Right hindlimb (tissue), 1 donor: Measurements from ENCODE around the gene RPF1.
"Not testable (repeated sequence)": the region's sequence is repeated elsewhere in the genome, so short reads cannot be mapped to it uniquely, and the experiment has no call there.

Experiments used
- DNase-seq: peaks from one replicate; pipeline ENCODE4 v3.0.0-alpha.2; 2018

The RPF1 gene

DNA sequence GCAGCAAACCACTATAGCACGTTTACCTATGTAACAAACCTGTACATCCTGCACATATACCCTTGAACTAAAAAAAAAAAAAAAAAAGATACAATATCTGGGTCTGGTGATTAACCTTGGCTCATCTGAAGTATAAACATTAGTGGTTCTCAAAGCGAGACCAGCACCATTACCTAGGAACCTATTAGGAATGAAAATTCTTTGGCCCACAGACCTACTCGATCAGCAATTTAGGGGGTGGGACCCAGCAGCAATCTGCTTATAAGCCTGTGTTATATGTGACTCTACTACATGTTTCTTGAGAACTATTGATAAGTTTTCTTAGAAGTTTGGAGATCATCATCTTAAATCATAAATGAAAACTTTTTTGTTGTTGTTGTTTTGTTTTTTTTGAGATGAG lies 17.4 kb downstream of the RPF1 start:
- DNase-seq: no peak

GRCh38 chr1:84497631-84498275 lies 18.7 kb downstream of the RPF1 start:
- DNase-seq: no peak

GRCh38 chr1:84502927-84503326 lies 23.9 kb downstream of the RPF1 start:
- DNase-seq: no peak

DNA sequence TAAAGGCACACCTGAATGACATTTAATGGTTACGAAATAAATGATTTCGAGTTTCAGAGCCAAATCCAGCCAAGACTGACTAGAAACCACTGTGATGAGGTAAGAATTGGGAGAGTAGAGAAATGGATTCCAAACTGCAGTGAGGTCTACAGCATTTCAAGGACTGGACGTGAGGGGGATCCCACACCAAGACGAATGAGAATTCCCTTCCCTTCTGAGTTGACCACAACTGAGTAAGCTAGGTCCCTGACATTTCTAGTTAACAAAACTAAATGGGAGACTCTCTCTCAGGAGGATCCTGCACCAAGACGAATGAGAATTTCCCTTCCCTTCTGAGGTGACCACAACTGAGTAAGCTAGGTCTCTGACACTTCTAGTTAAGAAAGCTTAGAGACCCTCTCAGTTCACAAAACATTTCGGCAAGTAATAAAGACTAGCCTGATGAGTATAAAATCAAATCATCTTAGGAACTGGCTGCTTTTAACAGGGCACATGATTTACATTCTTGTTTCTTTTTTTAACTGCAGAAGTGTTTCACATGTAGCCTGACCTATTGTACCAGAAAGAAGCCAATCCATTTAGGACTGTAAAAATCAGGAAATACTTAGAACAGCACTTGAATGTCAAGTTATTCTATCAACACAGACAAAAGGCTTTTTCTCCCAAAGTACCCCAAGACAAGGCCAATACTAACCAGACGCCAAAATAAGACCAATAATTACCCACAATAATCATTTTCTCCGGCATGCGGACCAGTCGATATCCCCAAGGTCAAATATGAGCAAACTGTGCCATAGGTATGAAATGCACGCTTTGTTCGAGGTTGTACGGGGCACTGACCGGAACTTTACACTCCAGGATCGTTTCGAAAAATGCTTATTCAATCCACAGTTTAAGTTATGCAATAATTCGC lies 25.8 kb downstream of the RPF1 start:
- peak; percentile 16 for DNase-seq

DNA sequence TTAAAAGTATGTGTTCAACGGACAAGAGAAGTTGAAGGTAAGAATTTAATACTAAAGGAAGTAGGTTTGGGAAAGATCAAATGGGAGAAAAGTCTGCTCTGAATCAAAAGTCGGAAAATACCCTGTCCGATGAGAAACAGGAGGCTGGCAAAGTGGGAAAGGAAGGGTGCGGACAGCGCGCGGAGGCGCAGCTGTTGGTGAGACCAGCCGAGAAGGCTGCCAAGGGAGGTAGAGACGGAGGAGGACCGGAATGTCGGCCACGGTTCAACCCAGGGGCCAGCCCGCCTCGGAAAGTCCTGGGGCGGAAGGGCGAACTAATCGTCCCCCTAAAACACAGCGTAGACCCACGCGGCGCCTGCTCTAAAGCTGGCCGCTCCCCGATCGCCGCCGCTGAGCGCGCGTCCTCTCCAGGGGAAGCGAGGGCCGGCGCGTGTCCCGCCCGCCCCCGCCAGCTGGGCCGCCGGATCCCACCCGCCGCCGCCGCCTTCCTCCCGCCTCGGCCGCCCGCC lies 26.5 kb downstream of the RPF1 start:
- DNase-seq: no peak

DNA sequence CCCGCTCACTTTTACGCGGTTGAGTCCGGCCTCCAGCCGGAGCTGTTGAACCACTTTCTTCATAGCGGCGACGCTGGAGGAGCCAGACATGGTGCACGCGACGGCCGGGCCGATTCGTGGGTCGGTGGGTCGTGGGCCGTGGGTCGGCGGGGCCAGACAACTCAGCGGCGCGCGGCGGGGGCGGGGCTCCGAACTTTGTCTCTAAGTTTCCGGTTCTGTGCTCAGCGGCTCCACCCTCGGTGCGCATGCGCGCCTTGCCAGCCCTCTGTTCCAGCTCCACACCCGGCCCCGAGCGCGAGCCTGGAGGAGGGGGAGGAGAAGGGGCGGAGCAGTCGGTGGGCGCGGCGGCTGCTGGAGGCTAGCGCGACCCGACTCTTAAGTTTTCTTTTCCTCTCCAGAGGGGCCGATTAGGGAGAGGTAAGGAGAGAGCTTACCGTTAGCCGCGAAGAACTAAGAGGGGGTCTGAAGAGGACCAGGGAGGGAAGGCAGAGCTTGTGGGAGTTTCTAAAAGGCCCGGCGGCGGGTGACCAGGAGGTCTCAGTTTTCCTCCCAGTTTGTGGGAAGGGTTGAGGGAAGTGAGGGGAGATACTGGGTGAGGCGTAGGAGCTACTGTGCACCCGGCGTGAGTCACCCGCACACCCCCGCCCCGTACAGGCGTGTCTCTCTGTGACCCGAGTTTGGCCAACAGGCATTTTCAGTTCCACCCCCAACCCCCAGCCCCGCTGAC lies 27.1 kb downstream of the RPF1 start, which contains the start of the genes GNG5 and SPATA1:
Gene GNG5, minus strand, starts transcription at position 580 of the 727 bp plus-strand sequence. Its CDS starts 490 bp downstream, at position 90.
Gene SPATA1, plus strand, starts transcription at position 385 of the 727 bp plus-strand sequence. CDS start 9,974 bp downstream, outside the sequence.
- DNase-seq: peak; percentile 99

DNA sequence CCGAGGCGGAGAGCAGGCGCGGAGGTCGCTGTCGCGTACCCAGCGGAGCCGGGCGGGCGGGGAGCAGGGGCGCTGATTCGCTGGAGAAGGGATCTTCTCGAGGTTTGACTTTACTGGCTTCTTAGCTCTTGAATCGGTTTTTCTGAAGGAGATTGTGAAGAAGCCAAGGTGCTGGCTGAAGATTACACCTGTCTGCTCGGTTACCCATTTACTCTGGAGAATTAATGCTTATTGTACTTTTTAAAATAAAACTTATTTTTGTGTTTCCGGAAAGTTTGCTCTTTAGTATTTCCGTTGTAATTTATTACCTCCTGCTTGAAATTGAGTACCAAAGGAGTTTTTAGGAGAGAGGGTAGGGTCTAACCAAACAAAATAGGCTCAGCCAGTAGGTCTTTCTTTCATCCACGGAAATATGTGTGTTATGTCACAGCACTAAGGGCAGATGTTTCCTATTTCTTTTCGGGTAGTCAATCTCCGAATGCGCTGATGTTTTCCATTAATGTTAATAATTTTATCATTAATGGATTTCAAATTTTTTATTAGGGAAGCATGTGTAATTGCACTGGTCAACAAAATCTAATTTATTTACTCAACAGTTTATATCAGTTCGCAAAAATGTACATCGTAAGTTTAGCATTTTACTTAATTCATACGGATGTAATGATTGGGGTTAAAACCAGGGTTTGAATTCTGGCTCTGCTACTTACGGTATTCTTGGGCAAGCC lies 27.8 kb downstream of the RPF1 start:
- no peak for DNase-seq

DNA sequence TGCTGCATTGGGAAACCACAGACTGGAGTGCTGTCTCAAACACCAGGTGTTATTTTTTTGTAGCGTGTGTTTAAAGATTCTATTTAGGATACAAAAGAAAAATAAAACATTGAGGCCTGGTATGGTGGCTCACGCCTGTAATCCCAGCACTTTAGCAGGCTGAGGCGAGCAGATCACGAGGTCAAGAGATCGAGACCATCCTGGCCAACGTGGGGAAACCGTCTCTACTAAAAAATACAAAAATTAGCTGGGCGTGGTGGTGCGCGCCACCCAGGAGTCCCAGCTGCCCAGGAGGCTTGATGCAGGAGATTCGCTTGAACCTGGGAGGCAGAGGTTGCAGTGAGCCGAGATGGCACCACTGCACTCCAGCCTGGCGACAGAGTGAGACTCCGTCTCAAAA lies 28.8 kb downstream of the RPF1 start:
- not testable (repeated sequence) for DNase-seq

DNA sequence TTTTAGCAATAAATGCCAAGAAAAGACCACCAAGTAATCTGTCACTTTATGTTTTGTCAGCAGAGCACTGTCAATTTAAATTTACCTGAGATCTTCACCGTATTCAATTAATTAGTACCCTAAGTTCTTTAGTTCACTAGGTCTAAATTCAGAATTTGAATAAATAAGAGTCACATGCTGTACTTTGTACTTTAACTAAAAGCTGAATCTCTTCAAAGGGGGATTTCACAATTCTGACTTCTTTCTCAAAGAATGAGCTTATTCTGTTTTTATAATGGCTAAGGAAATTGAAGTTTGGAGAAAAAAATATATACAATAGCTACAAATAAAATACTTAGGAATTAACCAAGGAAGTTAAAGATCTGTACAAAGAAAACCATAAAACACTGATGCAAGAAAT lies 29.4 kb downstream of the RPF1 start:
- no peak for DNase-seq

DNA sequence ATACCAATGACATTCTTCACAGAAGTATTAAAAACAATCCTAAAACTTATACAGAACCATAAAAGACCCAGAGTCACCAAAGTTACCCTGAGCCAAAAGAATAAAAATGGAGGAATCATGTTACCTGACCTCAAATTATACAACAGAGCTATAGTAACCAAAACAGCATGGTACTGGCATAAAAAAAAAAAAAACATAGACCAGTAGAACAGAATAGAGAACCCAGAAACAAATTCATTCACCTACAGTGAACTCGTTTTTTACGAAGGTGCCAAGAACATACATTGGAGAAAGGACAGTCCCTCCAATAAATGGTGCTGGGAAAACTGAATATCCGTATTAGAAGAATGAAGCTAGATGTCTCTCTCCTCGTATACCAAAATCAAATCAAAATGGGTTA lies 30.0 kb downstream of the RPF1 start:
- no peak for DNase-seq

DNA sequence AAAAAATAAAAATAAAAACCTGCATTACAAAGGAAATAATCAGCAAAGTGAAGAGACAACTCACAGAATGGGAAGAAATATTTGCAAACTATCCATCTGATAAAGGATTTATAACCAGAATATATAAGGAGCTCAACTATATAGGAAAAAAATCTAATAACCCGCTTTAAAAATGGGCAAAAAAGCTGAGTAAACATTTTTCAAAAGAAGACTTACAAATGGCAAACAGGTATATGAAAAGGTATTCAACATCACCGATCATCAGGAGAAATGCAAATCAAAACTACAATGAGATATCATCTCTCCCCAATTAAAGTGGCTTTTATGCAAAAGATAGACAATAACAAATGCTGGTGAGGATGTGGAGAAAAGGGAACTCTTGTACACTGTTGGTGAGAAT lies 31.1 kb downstream of the RPF1 start:
- no peak for DNase-seq

DNA sequence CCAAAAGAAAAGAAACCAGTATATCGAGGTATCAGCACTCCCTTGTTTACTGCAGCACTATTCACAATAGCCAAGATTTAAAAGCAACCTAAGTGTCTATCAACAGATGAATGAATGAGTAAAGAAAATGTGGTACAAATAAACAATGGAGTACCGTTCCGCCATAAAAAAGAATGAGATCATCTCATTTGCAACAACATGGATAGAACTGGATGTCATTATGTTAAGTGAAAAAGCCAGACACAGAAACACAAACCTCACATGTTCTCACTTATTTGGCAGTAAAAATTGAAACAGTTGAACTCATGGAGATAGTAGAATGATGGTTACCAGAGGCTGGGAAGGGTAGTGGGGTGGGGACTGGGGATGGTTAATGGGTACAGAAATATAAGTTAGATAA lies 31.6 kb downstream of the RPF1 start:
- no peak for DNase-seq

GRCh38 chr1:84524590-84524989 lies 45.5 kb downstream of the RPF1 start:
- no peak for DNase-seq

DNA sequence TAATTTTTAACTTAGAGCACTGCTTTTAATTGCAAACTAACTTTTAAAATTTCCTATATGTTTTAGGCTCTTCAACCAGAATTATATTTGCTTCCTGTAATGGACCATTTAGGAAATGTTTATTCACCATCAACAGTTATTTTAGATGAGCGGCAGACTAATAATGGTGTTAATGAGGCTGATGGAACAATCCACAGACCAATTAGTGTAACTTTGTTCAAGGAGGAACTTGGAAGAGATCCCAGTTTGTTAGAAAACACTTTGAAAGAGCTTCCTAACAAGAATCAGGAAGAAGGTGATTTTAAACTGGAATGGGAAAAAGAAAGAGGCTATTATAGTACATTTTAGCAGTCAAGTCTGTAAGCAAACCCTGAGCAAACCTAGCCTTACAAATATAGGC lies 46.7 kb downstream of the RPF1 start:
- DNase-seq: no peak

DNA sequence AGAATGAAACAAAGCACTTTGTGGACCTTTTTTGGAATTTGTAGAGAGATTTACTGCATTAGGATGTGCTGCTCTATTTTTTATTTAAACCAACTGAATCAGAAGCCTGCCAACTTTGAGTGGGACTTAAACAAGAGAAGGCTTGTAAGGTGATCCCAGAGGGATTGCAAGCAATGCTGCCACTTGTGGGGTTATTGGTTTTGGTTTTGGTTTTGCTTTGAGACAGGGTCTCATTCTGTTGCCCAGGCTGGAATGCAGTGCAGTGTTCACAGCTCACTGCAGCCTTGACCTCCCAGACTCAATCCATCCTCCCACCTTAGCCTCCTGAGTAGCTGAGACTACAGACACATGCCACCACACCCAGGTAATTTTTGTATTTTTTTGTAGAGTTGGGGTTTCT lies 59.5 kb downstream of the RPF1 start:
- DNase-seq: no peak

GRCh38 chr1:84539972-84540371 lies 60.9 kb downstream of the RPF1 start:
- DNase-seq: no peak

GRCh38 chr1:84540759-84541158 lies 61.7 kb downstream of the RPF1 start:
- DNase-seq: no peak

DNA sequence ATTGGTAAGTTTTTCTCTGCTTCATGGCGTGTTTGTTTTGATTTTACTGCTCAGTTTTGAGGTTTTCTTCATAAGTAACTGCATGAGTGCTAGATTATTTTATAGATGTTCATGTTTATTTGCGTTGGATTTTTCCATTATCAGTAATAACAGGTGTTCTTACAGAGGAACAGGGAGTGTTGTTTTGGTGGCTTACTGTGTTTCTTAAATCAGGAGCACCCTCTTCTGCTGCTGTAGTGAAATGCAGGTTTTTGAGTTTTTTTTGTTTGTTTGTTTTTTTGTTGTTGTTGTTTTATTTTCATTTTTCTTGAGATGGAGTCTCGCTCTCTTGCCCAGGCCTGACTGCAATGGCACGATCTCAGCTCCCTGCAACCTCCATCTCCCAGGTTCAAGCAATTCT lies 62.6 kb downstream of the RPF1 start:
- DNase-seq: no peak
